Neuronal stem cell (in vitro differentiated cells): ENCODE results near the gene DGLUCY.

Source experiments
- DNase-seq: peaks from one replicate; pipeline ENCODE4 v3.0.0-alpha.2; 2013; ENCODE audit warnings: low spot score
- H2AFZ ChIP-seq: one replicate; pipeline ENCODE4 v1.6.1; 2013; ENCODE audit warnings: mild to moderate bottlenecking, low read length, inconsistent platforms
- H2AK5ac ChIP-seq: 2 replicates; pipeline ENCODE4 v1.6.1; 2013; ENCODE audit warnings: low read depth, mild to moderate bottlenecking, inconsistent platforms, low read length, moderate library complexity, mixed read lengths
- H2BK120ac ChIP-seq: 2 replicates; pipeline ENCODE4 v1.6.1; 2013; ENCODE audit warnings: low read depth, mild to moderate bottlenecking, inconsistent platforms, low read length, moderate library complexity, mixed read lengths
- H2BK12ac ChIP-seq: one replicate; pipeline ENCODE4 v1.6.1; 2013; ENCODE audit warnings: low read length, inconsistent platforms
- H2BK15ac ChIP-seq: 2 replicates; pipeline ENCODE4 v1.6.1; 2013; ENCODE audit warnings: mild to moderate bottlenecking, low read length, inconsistent platforms, mixed read lengths
- H2BK5ac ChIP-seq: one replicate; pipeline ENCODE4 v1.6.1; 2013; ENCODE audit warnings: inconsistent platforms, mild to moderate bottlenecking, low read length, moderate library complexity
- H3K14ac ChIP-seq: one replicate; pipeline ENCODE4 v1.6.1; 2013; ENCODE audit warnings: low read length, inconsistent platforms
- H3K18ac ChIP-seq: 2 replicates; pipeline ENCODE4 v1.6.1; 2013; ENCODE audit warnings: low read length, inconsistent platforms
- H3K23ac ChIP-seq: 2 replicates; pipeline ENCODE4 v1.6.1; 2013; ENCODE audit warnings: low read depth, mild to moderate bottlenecking, mixed read lengths, low read length, inconsistent platforms; ENCODE audit not compliant: poor library complexity
- H3K27ac ChIP-seq: replicated peaks from 3 replicates; pipeline ENCODE4 v1.5.1; 2013; ENCODE audit warnings: low read length, inconsistent platforms
- H3K27me3 ChIP-seq, 3 experiments: 2 replicates each; pipeline ENCODE4 v1.6.1; 2013; ENCODE audit warnings: low read length in 3 of 3, mild to moderate bottlenecking in 2 of 3, inconsistent platforms in 1 of 3, low read depth in 1 of 3, mixed read lengths in 1 of 3, moderate library complexity in 1 of 3; ENCODE audit not compliant: control insufficient read depth in 3 of 3, insufficient read depth in 3 of 3
- H3K36me3 ChIP-seq, 2 donors: replicated peaks in 1 of 2; 2 replicates each; pipeline ENCODE4 v1.6.1; 2013; ENCODE audit warnings: low read length in 2 of 2; ENCODE audit not compliant: control insufficient read depth in 2 of 2, insufficient read depth in 2 of 2
- H3K4ac ChIP-seq: 2 replicates; pipeline ENCODE4 v1.6.1; 2013; ENCODE audit warnings: inconsistent platforms, mild to moderate bottlenecking, low read length, moderate library complexity
- H3K4me1 ChIP-seq, 2 donors: 1 replicate in 1 of 2; 2 replicates in 1 of 2; pipeline ENCODE4 v1.6.1; 2013; ENCODE audit warnings: low read length in 2 of 2, low read depth in 1 of 2; ENCODE audit not compliant: control insufficient read depth in 2 of 2, insufficient read depth in 1 of 2
- H3K4me2 ChIP-seq: one replicate; pipeline ENCODE4 v1.6.1; 2013; ENCODE audit warnings: mild to moderate bottlenecking, low read length, inconsistent platforms; ENCODE audit not compliant: insufficient read depth, poor library complexity, severe bottlenecking
- H3K4me3 ChIP-seq, 2 donors: 2 replicates each; pipeline ENCODE4 v1.5.1; 2013; ENCODE audit warnings: low read length in 2 of 2, mild to moderate bottlenecking in 2 of 2, inconsistent platforms in 1 of 2, moderate library complexity in 1 of 2
- H3K79me1 ChIP-seq: one replicate; pipeline ENCODE4 v1.6.1; 2013; ENCODE audit warnings: low read depth, mild to moderate bottlenecking, inconsistent platforms, low read length, moderate library complexity
- H3K9ac ChIP-seq: one replicate; pipeline ENCODE4 v1.6.1; 2013; ENCODE audit warnings: mild to moderate bottlenecking, low read depth, low read length, inconsistent platforms; ENCODE audit not compliant: poor library complexity
- H3K9me3 ChIP-seq, 2 donors: replicated peaks in 1 of 2; 2 replicates each; pipeline versions ENCODE3 to v1.6.1; 2013; ENCODE audit warnings: low read length in 2 of 2, mild to moderate bottlenecking in 2 of 2, inconsistent platforms in 1 of 2, low read depth in 1 of 2, mixed read lengths in 1 of 2, moderate library complexity in 1 of 2; ENCODE audit not compliant: control insufficient read depth in 2 of 2, insufficient read depth in 1 of 2
- H4K8ac ChIP-seq: one replicate; pipeline ENCODE4 v1.6.1; 2013; ENCODE audit warnings: low read depth, mild to moderate bottlenecking, inconsistent platforms, low read length, moderate library complexity
- H4K91ac ChIP-seq: one replicate; pipeline ENCODE4 v1.6.1; 2013; ENCODE audit warnings: low read length, low read depth, mild to moderate bottlenecking, inconsistent platforms; ENCODE audit not compliant: poor library complexity
- WGBS, 2 donors: extraction: QIAGEN DNeasy Blood & Tissue Kit; methylation state at CpG; one replicate each; pipeline ENCODE4 v1.1.7; 2013; ENCODE audit warnings: missing lambda C conversion rate in 2 of 2, mixed read lengths in 1 of 2; ENCODE audit not compliant: insufficient read length in 2 of 2, insufficient replicate concordance in 1 of 2; ENCODE audit errors: extremely low coverage in 2 of 2; 5-methylcytosine and 5-hydroxymethylcytosine counted together

DGLUCY gene

GRCh38 chr14:91272341-91273272 lies 158.7 kb downstream of the DGLUCY start:
- no peak overlapping the region for H2AFZ ChIP-seq
- no peak overlapping the region for H2BK120ac ChIP-seq
- WGBS, 2 donors, result no CpG with 5 or more reads among the region's 43 CpGs
- no peaks in the 10 kb centered on the region for H3K27me3 ChIP-seq
- peak overlapping the region; percentile 13 for H3K18ac ChIP-seq
- no peak overlapping the region for H2BK15ac ChIP-seq
- no peak overlapping the region for H3K27ac ChIP-seq
- H2BK5ac ChIP-seq, result peak overlapping the region; percentile 44
- H3K36me3 ChIP-seq, result peaks cover 25 to 54% of the 10 kb centered on the region in 2 donors
- H3K4ac ChIP-seq, result no peak overlapping the region
- no peak overlapping the region for H3K4me2 ChIP-seq
- no peak overlapping the region for H4K91ac ChIP-seq
- no peak overlapping the region for H4K8ac ChIP-seq
- H3K79me1 ChIP-seq, result peaks cover 1% of the 10 kb centered on the region
- no peak overlapping the region for H3K14ac ChIP-seq
- H3K23ac ChIP-seq, result no peak overlapping the region
- peaks cover 0 to 1% of the 10 kb centered on the region in 2 donors for H3K4me1 ChIP-seq
- DNase-seq, result no peak
- H2BK12ac ChIP-seq, result no peak overlapping the region
- no peaks in the 10 kb centered on the region for H3K9me3 ChIP-seq
- no peak overlapping the region for H3K9ac ChIP-seq
- no peak overlapping the region for H2AK5ac ChIP-seq
- H3K4me3 ChIP-seq, result no peak overlapping the region

- H2AFZ ChIP-seq, result no peak overlapping the region
- DNase-seq, result no peak
- H3K4me3 ChIP-seq, result no peak overlapping the region
- peak overlapping the region; percentile 48 for H2BK5ac ChIP-seq
- H3K4me2 ChIP-seq, result no peak overlapping the region
- H3K18ac ChIP-seq, result no peak overlapping the region
- no peak overlapping the region for H2AK5ac ChIP-seq
- H2BK15ac ChIP-seq, result no peak overlapping the region
- peaks cover 1% of the 10 kb centered on the region for H3K79me1 ChIP-seq
- no peaks in the 10 kb centered on the region for H3K27me3 ChIP-seq
- H3K36me3 ChIP-seq, result peaks cover 31 to 61% of the 10 kb centered on the region in 2 donors
- no peak overlapping the region for H4K8ac ChIP-seq
- H2BK12ac ChIP-seq, result no peak overlapping the region
- H3K4me1 ChIP-seq, result peaks cover 0 to 1% of the 10 kb centered on the region in 2 donors
- no peak overlapping the region for H3K9ac ChIP-seq
- no peak overlapping the region for H3K23ac ChIP-seq
- H2BK120ac ChIP-seq, result no peak overlapping the region
- WGBS, 2 donors, result no CpG with 5 or more reads among the region's 27 CpGs
- H3K9me3 ChIP-seq, result no peaks in the 10 kb centered on the region
- H3K27ac ChIP-seq, result no peak overlapping the region
- no peak overlapping the region for H3K14ac ChIP-seq
- H4K91ac ChIP-seq, result no peak overlapping the region
- H3K4ac ChIP-seq, result no peak overlapping the region
Measured at GRCh38 chr14:91273273-91273884, 159.5 kb downstream of the DGLUCY start.

GRCh38 chr14:91273885-91274273 lies 160.0 kb downstream of the DGLUCY start:
- no CpG with 5 or more reads among the region's 13 CpGs for WGBS, 2 donors
- peaks cover 34 to 66% of the 10 kb centered on the region in 2 donors for H3K36me3 ChIP-seq
- H2AK5ac ChIP-seq, result no peak overlapping the region
- no peak overlapping the region for H3K23ac ChIP-seq
- no peak overlapping the region for H3K27ac ChIP-seq
- no peak overlapping the region for H3K18ac ChIP-seq
- H2BK5ac ChIP-seq, result peak overlapping the region; percentile 48
- H2BK120ac ChIP-seq, result no peak overlapping the region
- no peak overlapping the region for H2BK15ac ChIP-seq
- no peaks in the 10 kb centered on the region for H3K27me3 ChIP-seq
- peaks cover 1% of the 10 kb centered on the region for H3K79me1 ChIP-seq
- H3K14ac ChIP-seq, result no peak overlapping the region
- no peak overlapping the region for H4K8ac ChIP-seq
- H3K4me3 ChIP-seq, result no peak overlapping the region
- H3K4me1 ChIP-seq, result peaks cover 0 to 1% of the 10 kb centered on the region in 2 donors
- DNase-seq, result no peak
- no peak overlapping the region for H4K91ac ChIP-seq
- no peak overlapping the region for H2AFZ ChIP-seq
- no peak overlapping the region for H3K9ac ChIP-seq
- no peak overlapping the region for H2BK12ac ChIP-seq
- H3K4ac ChIP-seq, result no peak overlapping the region
- H3K4me2 ChIP-seq, result no peak overlapping the region
- no peaks in the 10 kb centered on the region for H3K9me3 ChIP-seq

GRCh38 chr14:91274796-91275195 lies 160.9 kb downstream of the DGLUCY start:
- Histone ChIP-seq H3K79me1 (no peaks in the 10 kb centered on the region), H3K36me3 (peaks cover 39 to 74% of the 10 kb centered on the region in 2 donors)
- WGBS, 2 donors, result no CpG with 5 or more reads among the region's 9 CpGs

More at GRCh38 chr14:91274796-91275195, 160.9 kb downstream of the DGLUCY start:
- Histone ChIP-seq H3K27me3 (no peaks in the 10 kb centered on the region), H3K9me3 (no peaks in the 10 kb centered on the region), H2BK5ac (no peak overlapping the region), H3K27ac (no peak overlapping the region), H3K18ac (peak overlapping the region; percentile 35), H3K4ac (no peak overlapping the region), H3K23ac (no peak overlapping the region), H3K14ac (no peak overlapping the region), H2BK12ac (no peak overlapping the region), H2AFZ (no peak overlapping the region), H3K4me2 (no peak overlapping the region), H3K4me1 (no peaks in the 10 kb centered on the region), H2BK15ac (no peak overlapping the region), H2AK5ac (no peak overlapping the region), H2BK120ac (no peak overlapping the region), H3K9ac (no peak overlapping the region), H4K91ac (no peak overlapping the region), H3K4me3 (no peak overlapping the region), H4K8ac (no peak overlapping the region)
- no peak for DNase-seq
